ENCODE data around the gene WDCP. TPM values are rescaled to one million over a fixed set of nuclear protein-coding genes. Genes with fewer than 3 reads are reported as not detected.
"Not testable (repeated sequence)": the region's sequence is repeated elsewhere in the genome, so short reads cannot be mapped to it uniquely, and the experiment has no call there.

Gene WDCP
- total and polyA plus RNA-seq, 5 experiments from 2014 or later, result 3.4 to 15.6 (median 6.5) TPM

- ATAC-seq (no peak), DNase-seq (no peak)
- Mint-ChIP-seq H3K9me3 (no peaks in the 10 kb centered on the region), H3K27ac (no peak overlapping the region), H3K27me3 (peaks cover 0 to 3% (median 0%) of the 10 kb centered on the region in 5 donors), H3K36me3 (peaks cover 0 to 20% (median 2%) of the 10 kb centered on the region in 3 donors), H3K4me1 (peaks cover 0 to 8% (median 0%) of the 10 kb centered on the region in 4 donors), H3K4me3 (no peak overlapping the region)
- POLR2A ChIA-PET, result no interaction called here
These were observed 26.9 kb downstream of the WDCP start for GRCh38 chr2:24020244-24020643.

- DNase-seq (no peak), ATAC-seq (no peak)
- POLR2A ChIA-PET, result no interaction called here
- no peaks in the 10 kb centered on the region for H3K9me3 Mint-ChIP-seq
- peaks cover 0 to 15% (median 2%) of the 10 kb centered on the region in 3 donors for H3K36me3 Mint-ChIP-seq
- H3K27me3 Mint-ChIP-seq, result peaks cover 0 to 3% (median 0%) of the 10 kb centered on the region in 5 donors
- peak overlapping the region in 1 of 10 donors; percentile 12 for H3K27ac Mint-ChIP-seq
- peaks cover 0 to 8% (median 0%) of the 10 kb centered on the region in 4 donors for H3K4me1 Mint-ChIP-seq
- H3K4me3 Mint-ChIP-seq, result no peak overlapping the region
These were observed 27.5 kb downstream of the WDCP start for GRCh38 chr2:24019729-24020128.

- Mint-ChIP-seq H3K9me3 (no peaks in the 10 kb centered on the region), H3K27ac (peak overlapping the region in 2 of 10 donors; percentile 11 to 56), H3K4me3 (no peak overlapping the region), H3K4me1 (peaks cover 0 to 4% (median 0%) of the 10 kb centered on the region in 4 donors), H3K27me3 (peaks cover 3 to 12% (median 6%) of the 10 kb centered on the region in 5 donors), H3K36me3 (peaks cover 0 to 9% (median 9%) of the 10 kb centered on the region in 3 donors)
- POLR2A ChIA-PET, result no interaction called here
- ATAC-seq, result no peak
- DNase-seq, result no peak
These were observed 28.9 kb downstream of the WDCP start for GRCh38 chr2:24018241-24018640.

- Mint-ChIP-seq H3K36me3 (peaks cover 0 to 10% (median 5%) of the 10 kb centered on the region in 3 donors), H3K4me1 (peaks cover 0 to 4% (median 0%) of the 10 kb centered on the region in 4 donors), H3K27ac (no peak overlapping the region), H3K9me3 (no peaks in the 10 kb centered on the region), H3K4me3 (no peak overlapping the region), H3K27me3 (peaks cover 4 to 17% (median 10%) of the 10 kb centered on the region in 5 donors)
- POLR2A ChIA-PET, result no interaction called here
- ATAC-seq, result no peak
- no peak for DNase-seq
These were observed 29.5 kb downstream of the WDCP start for GRCh38 chr2:24017711-24018110.

- ATAC-seq, result no peak
- DNase-seq, result no peak
- Mint-ChIP-seq H3K36me3 (peaks cover 0 to 9% (median 0%) of the 10 kb centered on the region in 3 donors), H3K27ac (no peak overlapping the region), H3K27me3 (peaks cover 8 to 23% (median 15%) of the 10 kb centered on the region in 5 donors), H3K4me3 (no peak overlapping the region), H3K4me1 (peaks cover 0 to 2% (median 0%) of the 10 kb centered on the region in 4 donors), H3K9me3 (no peaks in the 10 kb centered on the region)
- POLR2A ChIA-PET, result no interaction called here
These were observed 30.1 kb downstream of the WDCP start for GRCh38 chr2:24016853-24017703.

- DNase-seq, result no peak
These were observed 30.8 kb downstream of the WDCP start for GRCh38 chr2:24016376-24016761.

GRCh38 chr2:24015562-24016375, 31.4 kb downstream of the WDCP start:
- Mint-ChIP-seq H3K27me3 (peaks cover 15 to 37% (median 28%) of the 10 kb centered on the region in 5 donors), H3K36me3 (peaks cover 0 to 9% (median 0%) of the 10 kb centered on the region in 3 donors), H3K27ac (no peak overlapping the region), H3K9me3 (no peaks in the 10 kb centered on the region), H3K4me1 (peaks cover 2 to 6% (median 5%) of the 10 kb centered on the region in 4 donors), H3K4me3 (no peak overlapping the region)
- POLR2A ChIA-PET, result no interaction called here
- no peak for DNase-seq
- no peak for ATAC-seq

More at GRCh38 chr2:24016376-24016761, 30.8 kb downstream of the WDCP start:
- Mint-ChIP-seq H3K9me3 (no peaks in the 10 kb centered on the region), H3K4me3 (no peak overlapping the region), H3K27me3 (peaks cover 13 to 31% (median 22%) of the 10 kb centered on the region in 5 donors), H3K27ac (peak overlapping the region in 1 of 10 donors; percentile 17), H3K4me1 (peaks cover under 1 to 2% (median under 1%) of the 10 kb centered on the region in 4 donors), H3K36me3 (peaks cover 0 to 9% (median 0%) of the 10 kb centered on the region in 3 donors)
- ATAC-seq, result no peak
- POLR2A ChIA-PET, result no interaction called here

GRCh38 chr2:24014902-24015301, 32.3 kb downstream of the WDCP start:
- H3K9me3 Mint-ChIP-seq, H3K36me3 Mint-ChIP-seq, ATAC-seq, H3K27ac Mint-ChIP-seq, POLR2A ChIA-PET, DNase-seq, H3K4me3 Mint-ChIP-seq, H3K4me1 Mint-ChIP-seq: not testable (repeated sequence)
- H3K27me3 Mint-ChIP-seq, result peaks cover 15 to 38% (median 28%) of the 10 kb centered on the region in 5 donors

GRCh38 chr2:24012521-24013188, 34.5 kb downstream of the WDCP start:
- Mint-ChIP-seq H3K27me3 (peaks cover 21 to 50% (median 39%) of the 10 kb centered on the region in 5 donors), H3K36me3 (peaks cover 0 to 9% (median 0%) of the 10 kb centered on the region in 3 donors), H3K4me3 (no peak overlapping the region), H3K27ac (no peak overlapping the region), H3K4me1 (peaks cover 0 to 12% (median 5%) of the 10 kb centered on the region in 4 donors), H3K9me3 (no peaks in the 10 kb centered on the region)
- POLR2A ChIA-PET, result interaction anchor here (0.6 kb wide), 1 partner anchor 982 kb away, joined by 4 read pairs; no protein-coding TSS in a partner anchor
- no peak for ATAC-seq
- DNase-seq, result no peak

- H3K4me3 Mint-ChIP-seq, result peak overlapping the region in 3 of 10 donors; percentile 10 to 39 (median 33)
- peaks cover 21 to 50% (median 39%) of the 10 kb centered on the region in 5 donors for H3K27me3 Mint-ChIP-seq
- POLR2A ChIA-PET, result no interaction called here
- no peak overlapping the region for H3K27ac Mint-ChIP-seq
- no peaks in the 10 kb centered on the region for H3K9me3 Mint-ChIP-seq
- no peak for ATAC-seq
- DNase-seq, result no peak
- H3K36me3 Mint-ChIP-seq, result peaks cover 0 to 9% (median 0%) of the 10 kb centered on the region in 3 donors
- peaks cover 0 to 12% (median 5%) of the 10 kb centered on the region in 4 donors for H3K4me1 Mint-ChIP-seq
These were observed 35.7 kb downstream of the WDCP start for GRCh38 chr2:24011250-24012104.

GRCh38 chr2:24010477-24011249, 36.5 kb downstream of the WDCP start:
- POLR2A ChIA-PET, result interaction anchor here (0.6 kb wide), 1 partner anchor 29 kb away, joined by 7 read pairs; no protein-coding TSS in a partner anchor
- H3K27ac Mint-ChIP-seq, result no peak overlapping the region
- H3K4me1 Mint-ChIP-seq, result peaks cover 0 to 12% (median 5%) of the 10 kb centered on the region in 4 donors
- H3K4me3 Mint-ChIP-seq, result peak overlapping the region in 1 of 10 donors; percentile 34
- DNase-seq, result no peak
- no peaks in the 10 kb centered on the region for H3K9me3 Mint-ChIP-seq
- peaks cover 0 to 9% (median 0%) of the 10 kb centered on the region in 3 donors for H3K36me3 Mint-ChIP-seq
- no peak for ATAC-seq
- H3K27me3 Mint-ChIP-seq, result peaks cover 21 to 50% (median 39%) of the 10 kb centered on the region in 5 donors

Measured in naive thymus-derived CD8-positive, alpha-beta T cell (primary cell).